K562 (cell line): ENCODE measurements around the gene NPFF.

Source experiments
- ARID1B ChIP-seq: fragments of 450-650 bp; IDR thresholded peaks from 2 replicates; pipeline ENCODE4 v1.6.1; 2016; ENCODE audit warnings: antibody characterized with exemption, mild to moderate bottlenecking, inconsistent platforms
- CBX3 ChIP-seq, 2 experiments: IDR thresholded peaks; 1 replicate in 1 of 2; 2 replicates in 1 of 2; pipeline ENCODE4 v1.6.1; 2012; ENCODE audit warnings: inconsistent platforms in 2 of 2, low read length in 2 of 2, borderline replicate concordance in 1 of 2, control low read depth in 1 of 2
- CEBPB ChIP-seq: fragments of 450-650 bp; IDR thresholded peaks from 2 replicates; pipeline ENCODE4 v1.6.1; 2016; ENCODE audit warnings: missing genetic modification characterization, missing compliant biosample characterization
- EGR1 ChIP-seq: fragments of 450-650 bp; conservative IDR thresholded peaks from 2 replicates; pipeline ENCODE4 v1.6.1; 2017; ENCODE audit warnings: mild to moderate bottlenecking
- HDGF ChIP-seq: fragments of 450-650 bp; IDR thresholded peaks from 2 replicates; pipeline ENCODE4 v1.6.1; 2016
- MYBL2 ChIP-seq, 2 experiments: fragments of 450-650 bp in 1 of 2; sonication (generic) in 1 of 2; formaldehyde crosslinking in 1 of 2; IDR thresholded peaks; 2 replicates each; pipeline versions ENCODE4 v1.6.1 to v1.8.1; 2017 to 2022; ENCODE audit warnings: borderline replicate concordance in 1 of 2, inconsistent platforms in 1 of 2, low read depth in 1 of 2, mild to moderate bottlenecking in 1 of 2, missing genetic modification reagents in 1 of 2, moderate library complexity in 1 of 2
- PHTF2 ChIP-seq: fragments of 250-450 bp; sonication (Bioruptor Pico); IDR thresholded peaks from 2 replicates; pipeline ENCODE4 v1.5.0; 2021; ENCODE audit warnings: mild to moderate bottlenecking
- PML ChIP-seq: IDR thresholded peaks from 2 replicates; pipeline ENCODE4 v1.6.1; 2012; ENCODE audit warnings: low read length, inconsistent platforms
- POLR2A ChIP-seq: fragments of 450-650 bp; conservative IDR thresholded peaks from 2 replicates; pipeline ENCODE4 v1.6.1; 2016
- RAD21 ChIP-seq, 2 experiments: fragments of 250-450 bp in 1 of 2; fragments of 450-650 bp in 1 of 2; sonication (Bioruptor Pico) in 1 of 2; formaldehyde crosslinking in 1 of 2; IDR thresholded peaks in 1 of 2; conservative IDR thresholded peaks in 1 of 2; 2 replicates each; pipeline versions ENCODE4 v1.4.0 to v1.8.0; 2020 to 2022; ENCODE audit warnings: mild to moderate bottlenecking in 2 of 2, moderate library complexity in 1 of 2
- XRCC3 ChIP-seq: fragments of 450-650 bp; IDR thresholded peaks from 2 replicates; pipeline ENCODE4 v1.6.1; 2017; ENCODE audit warnings: mild to moderate bottlenecking, moderate library complexity
- ZNF644 ChIP-seq: fragments of 200-800 bp; sonication (Bioruptor generic); IDR thresholded peaks from 2 replicates; pipeline ENCODE4 v1.6.1; 2016; ENCODE audit warnings: low read depth, missing genetic modification characterization, missing compliant biosample characterization
- TF ChIP-seq, protein P1 (sequence below): sonication (generic); formaldehyde crosslinking; IDR thresholded peaks from 2 replicates; pipeline ENCODE4 v1.9.0; 2022; ENCODE audit warnings: mild to moderate bottlenecking, missing genetic modification reagents
- TF ChIP-seq, protein P2 (sequence below), 3 experiments: fragments of 200-800 bp in 1 of 3; fragments of 250-450 bp in 1 of 3; fragments of 450-650 bp in 1 of 3; sonication (Bioruptor Pico) in 1 of 3; sonication (Bioruptor generic) in 1 of 3; formaldehyde crosslinking in 1 of 3; IDR thresholded peaks; 2 replicates each; pipeline versions ENCODE4 v1.6.1 to v1.8.0; 2016 to 2022; ENCODE audit warnings: mild to moderate bottlenecking in 2 of 3, missing genetic modification characterization in 2 of 3, missing compliant biosample characterization in 1 of 3, moderate library complexity in 1 of 3

DNA sequence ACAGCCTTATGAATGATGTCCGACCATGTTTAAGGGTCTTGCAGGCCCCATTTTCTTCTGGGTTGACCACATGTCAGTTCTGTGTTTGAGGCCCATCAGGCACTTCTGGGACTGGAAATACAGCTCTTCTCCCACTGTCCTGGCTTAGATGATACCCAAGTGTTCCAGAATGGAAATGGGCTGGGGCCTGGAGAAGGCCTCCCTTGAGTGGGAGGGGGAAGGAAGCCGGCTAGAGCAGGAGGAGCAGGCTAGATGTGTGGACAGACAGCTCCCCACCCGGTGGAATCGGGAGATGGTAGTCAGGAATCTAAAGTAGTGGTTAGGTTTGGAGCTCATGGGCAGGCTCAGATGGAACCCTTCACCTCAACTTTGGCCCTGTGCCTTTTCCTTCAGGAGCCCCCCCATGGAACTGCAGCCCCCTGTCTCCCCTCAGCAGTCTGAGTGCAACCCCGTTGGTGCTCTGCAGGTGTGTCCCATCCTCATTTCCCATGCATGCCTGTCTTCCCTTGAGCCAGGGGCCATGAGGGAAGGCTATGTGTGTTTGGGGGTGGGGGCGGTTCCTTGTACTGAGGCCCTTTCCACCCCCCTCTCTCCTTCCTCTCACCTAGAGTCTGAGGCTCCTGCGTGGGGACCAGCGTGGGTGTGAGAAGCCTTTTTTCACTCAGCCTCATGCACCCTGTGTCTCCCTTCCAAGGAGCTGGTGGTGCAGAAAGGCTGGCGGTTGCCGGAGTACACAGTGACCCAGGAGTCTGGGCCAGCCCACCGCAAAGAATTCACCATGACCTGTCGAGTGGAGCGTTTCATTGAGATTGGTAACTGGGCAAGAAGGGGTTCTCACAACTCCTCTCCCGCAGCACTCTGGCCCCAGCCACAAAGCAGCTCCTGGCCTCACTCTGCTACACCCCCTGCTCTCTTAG lies 3.0 kb downstream of the NPFF start:
- TF ChIP-seq MYBL2 (IDR thresholded peaks at IDR 0.05; ENCODE audit: low read depth) (no peak), MYBL2 (CRISPR knock-in tag; IDR thresholded peaks at IDR 0.05; ENCODE audit: borderline replicate concordance) (no peak), EGR1 (no peak), CEBPB (no peak), ZNF644 (no peak), RAD21 (CRISPR knock-in tag; conservative IDR thresholded peaks at IDR 0.05 in 1 of 2, IDR thresholded peaks at IDR 0.05 in 1 of 2) (peak in 1 of 2 experiments; percentile 32; a peak in 2 of 4 replicates), PHTF2 (CRISPR knock-in tag) (no peak), PML (no peak), CBX3 (IDR thresholded peaks at IDR 0.05; ENCODE audit: borderline replicate concordance in 1 of 2, low read length in 2 of 2) (no peak), HDGF (no peak), POLR2A (no peak), XRCC3 (no peak), ARID1B (no peak)
- TF ChIP-seq, protein P1, sequence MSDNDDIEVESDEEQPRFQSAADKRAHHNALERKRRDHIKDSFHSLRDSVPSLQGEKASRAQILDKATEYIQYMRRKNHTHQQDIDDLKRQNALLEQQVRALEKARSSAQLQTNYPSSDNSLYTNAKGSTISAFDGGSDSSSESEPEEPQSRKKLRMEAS (CRISPR knock-in tag), result no peak
- TF ChIP-seq, protein P2, sequence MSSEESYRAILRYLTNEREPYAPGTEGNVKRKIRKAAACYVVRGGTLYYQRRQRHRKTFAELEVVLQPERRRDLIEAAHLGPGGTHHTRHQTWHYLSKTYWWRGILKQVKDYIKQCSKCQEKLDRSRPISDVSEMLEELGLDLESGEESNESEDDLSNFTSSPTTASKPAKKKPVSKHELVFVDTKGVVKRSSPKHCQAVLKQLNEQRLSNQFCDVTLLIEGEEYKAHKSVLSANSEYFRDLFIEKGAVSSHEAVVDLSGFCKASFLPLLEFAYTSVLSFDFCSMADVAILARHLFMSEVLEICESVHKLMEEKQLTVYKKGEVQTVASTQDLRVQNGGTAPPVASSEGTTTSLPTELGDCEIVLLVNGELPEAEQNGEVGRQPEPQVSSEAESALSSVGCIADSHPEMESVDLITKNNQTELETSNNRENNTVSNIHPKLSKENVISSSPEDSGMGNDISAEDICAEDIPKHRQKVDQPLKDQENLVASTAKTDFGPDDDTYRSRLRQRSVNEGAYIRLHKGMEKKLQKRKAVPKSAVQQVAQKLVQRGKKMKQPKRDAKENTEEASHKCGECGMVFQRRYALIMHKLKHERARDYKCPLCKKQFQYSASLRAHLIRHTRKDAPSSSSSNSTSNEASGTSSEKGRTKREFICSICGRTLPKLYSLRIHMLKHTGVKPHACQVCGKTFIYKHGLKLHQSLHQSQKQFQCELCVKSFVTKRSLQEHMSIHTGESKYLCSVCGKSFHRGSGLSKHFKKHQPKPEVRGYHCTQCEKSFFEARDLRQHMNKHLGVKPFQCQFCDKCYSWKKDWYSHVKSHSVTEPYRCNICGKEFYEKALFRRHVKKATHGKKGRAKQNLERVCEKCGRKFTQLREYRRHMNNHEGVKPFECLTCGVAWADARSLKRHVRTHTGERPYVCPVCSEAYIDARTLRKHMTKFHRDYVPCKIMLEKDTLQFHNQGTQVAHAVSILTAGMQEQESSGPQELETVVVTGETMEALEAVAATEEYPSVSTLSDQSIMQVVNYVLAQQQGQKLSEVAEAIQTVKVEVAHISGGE (CRISPR knock-in tag; IDR thresholded peaks at IDR 0.05), result no peak
